Hepatocyte (in vitro differentiated cells): ENCODE results near the gene MACO1.

ENCODE experiments used
- EZH2 ChIP-seq: fragments of 200-600 bp; sonication (generic); IDR thresholded peaks from 2 replicates; pipeline ENCODE4 v1.6.1; 2016; ENCODE audit warnings: antibody characterized with exemption, mild to moderate bottlenecking, borderline replicate concordance
- TF ChIP-seq, protein P1 (sequence below): fragments of 200-600 bp; sonication (generic); IDR thresholded peaks from 2 replicates; pipeline ENCODE4 v1.5.1; 2016; ENCODE audit warnings: antibody characterized with exemption, mild to moderate bottlenecking; ENCODE audit not compliant: poor library complexity

GRCh38 chr1:25484096-25484495 lies 53.4 kb downstream of the MACO1 start:
- TF ChIP-seq, protein P1, sequence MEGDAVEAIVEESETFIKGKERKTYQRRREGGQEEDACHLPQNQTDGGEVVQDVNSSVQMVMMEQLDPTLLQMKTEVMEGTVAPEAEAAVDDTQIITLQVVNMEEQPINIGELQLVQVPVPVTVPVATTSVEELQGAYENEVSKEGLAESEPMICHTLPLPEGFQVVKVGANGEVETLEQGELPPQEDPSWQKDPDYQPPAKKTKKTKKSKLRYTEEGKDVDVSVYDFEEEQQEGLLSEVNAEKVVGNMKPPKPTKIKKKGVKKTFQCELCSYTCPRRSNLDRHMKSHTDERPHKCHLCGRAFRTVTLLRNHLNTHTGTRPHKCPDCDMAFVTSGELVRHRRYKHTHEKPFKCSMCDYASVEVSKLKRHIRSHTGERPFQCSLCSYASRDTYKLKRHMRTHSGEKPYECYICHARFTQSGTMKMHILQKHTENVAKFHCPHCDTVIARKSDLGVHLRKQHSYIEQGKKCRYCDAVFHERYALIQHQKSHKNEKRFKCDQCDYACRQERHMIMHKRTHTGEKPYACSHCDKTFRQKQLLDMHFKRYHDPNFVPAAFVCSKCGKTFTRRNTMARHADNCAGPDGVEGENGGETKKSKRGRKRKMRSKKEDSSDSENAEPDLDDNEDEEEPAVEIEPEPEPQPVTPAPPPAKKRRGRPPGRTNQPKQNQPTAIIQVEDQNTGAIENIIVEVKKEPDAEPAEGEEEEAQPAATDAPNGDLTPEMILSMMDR = no peak
- no peak for TF ChIP-seq EZH2
